Adrenal gland (tissue), 12 donors: ENCODE data around the gene ERBB4. TPM values are rescaled to one million over a fixed set of nuclear protein-coding genes. Genes with fewer than 3 reads are reported as not detected.

Experiments used
- DNase-seq, 7 donors: peaks; one replicate each; pipeline ENCODE4 v3.0.0-alpha.2; 2019 to 2020
- H3K27ac ChIP-seq, 5 donors: fragments of 200-600 bp; sonication (generic) in 4 of 5; 1 replicate in 3 of 5; 2 replicates in 2 of 5; pipeline versions ENCODE4 v1.5.1 to v1.8.0; 2016 to 2020; ENCODE audit warnings: mild to moderate bottlenecking in 1 of 5
- H3K27me3 ChIP-seq: fragments of 200-600 bp; 2 replicates; pipeline ENCODE4 v1.8.0; 2021
- H3K36me3 ChIP-seq, 2 donors: fragments of 200-600 bp; replicated peaks in 1 of 2; 1 replicate in 1 of 2; 2 replicates in 1 of 2; pipeline versions ENCODE4 v1.5.1 to v1.8.0; 2018 to 2022
- H3K4me1 ChIP-seq, 2 donors: fragments of 200-600 bp; replicated peaks in 1 of 2; 1 replicate in 1 of 2; 2 replicates in 1 of 2; pipeline versions ENCODE4 v1.5.1 to v1.8.0; 2018 to 2021
- H3K4me3 ChIP-seq, 4 donors: fragments of 200-600 bp; sonication (generic) in 3 of 4; one replicate each; pipeline ENCODE4 v1.5.1; 2016 to 2018
- H3K9me3 ChIP-seq, 3 donors: fragments of 200-600 bp; sonication (generic) in 1 of 3; replicated peaks in 1 of 3; 1 replicate in 2 of 3; 2 replicates in 1 of 3; pipeline versions ENCODE4 v1.5.1 to v1.8.0; 2016 to 2021
- CTCF ChIP-seq, 6 experiments: fragments of 450-650 bp in 4 of 6; fragments of 200-600 bp in 2 of 6; sonication (generic) in 1 of 6; IDR thresholded peaks; 1 replicate in 5 of 6; 2 replicates in 1 of 6; pipeline versions ENCODE4 v1.5.1 to v1.8.0; 2016 to 2021; ENCODE audit warnings: antibody characterized with exemption in 6 of 6, mild to moderate bottlenecking in 2 of 6, moderate library complexity in 1 of 6
- POLR2A ChIP-seq, 2 donors: fragments of 450-650 bp; IDR thresholded peaks; one replicate each; pipeline ENCODE4 v1.6.1; 2017; ENCODE audit warnings: antibody characterized with exemption in 2 of 2, mild to moderate bottlenecking in 2 of 2, moderate library complexity in 1 of 2
- WGBS, 4 donors: extraction: QIAGEN DNeasy Blood & Tissue Kit in 2 of 4; methylation state at CpG; one replicate each; pipeline versions ENCODE4 v1.1.5 to v1.1.7; 2013 to 2017; 5-methylcytosine and 5-hydroxymethylcytosine counted together
- intact Hi-C, 2 donors: fragments of 100-400 bp; cut with DNase I; formaldehyde crosslinking; loops; one replicate each; pipeline versions ENCODE4 v1.14.1 to v1.15.0; 2022 to 2023
- polyA plus RNA-seq, 3 donors: library from polyadenylated mRNA; stranded (reverse); fragments of 200-250 nt in 2 of 3; fragments of 350-450 nt in 1 of 3; fragmentation: Illumina TruSeq in 1 of 3; extraction: RNeasy Lipid Tissue Mini Kit (QIAGEN cat#74804) in 1 of 3; gene quantifications; one replicate each; pipeline ENCODE4 v1.2.3, GENCODE V29; 2013 to 2014
- total RNA-seq, 9 donors: library from RNA; depleted of rRNA in 4 of 9; stranded (reverse); fragments of >200 nt in 4 of 9; fragments of 120-200 nt in 1 of 9; fragmentation: NEBNext Ultra II Directional in 1 of 9; extraction: Animal tissue kit (Norgen Biotek cat#: 25700) in 1 of 9; gene quantifications; one replicate each; pipeline versions ENCODE4 v1.1.0 to v1.2.4, GENCODE V29; 2013 to 2023
- donor health status: healthy with polysubstance abuse.
- donor health status: Bipolar disorder and iron deficiency.
- donor health status: DM: yes; HTN: yes; CAD: no.
- donor health status: DM: no; HTN: no; CAD: no.
- donor health status: DM: no; HTN: no; CAD: no.
- donor health status: DM: yes; HTN: yes; CAD: no.

The ERBB4 gene
- total and polyA plus RNA-seq, 12 donors: 0.06 to 2.9 (median 0.49) TPM

GRCh38 chr2:211948932-211949331, 589.7 kb downstream of the ERBB4 start:
- H3K9me3 ChIP-seq: no peaks in the 10 kb centered on the region
- H3K27ac ChIP-seq: no peak overlapping the region
- no peak overlapping the region for H3K4me3 ChIP-seq
- no peak for DNase-seq
- no peaks in the 10 kb centered on the region for H3K27me3 ChIP-seq
- WGBS, 4 donors: 61 to 92% (median 69%) methylated on average over 2 of the region's 2 CpGs
- no peaks in the 10 kb centered on the region for H3K36me3 ChIP-seq
- intact Hi-C loops: no loop called here
- H3K4me1 ChIP-seq: no peaks in the 10 kb centered on the region
- no peak for TF ChIP-seq CTCF (IDR thresholded peaks at IDR 0.05)

GRCh38 chr2:211946960-211947359, 591.6 kb downstream of the ERBB4 start:
- Histone ChIP-seq H3K27ac (no peak overlapping the region), H3K9me3 (no peaks in the 10 kb centered on the region), H3K27me3 (no peaks in the 10 kb centered on the region), H3K4me1 (no peaks in the 10 kb centered on the region), H3K4me3 (no peak overlapping the region), H3K36me3 (no peaks in the 10 kb centered on the region)
- intact Hi-C loops: no loop called here
- 0 to 3% (median 0%) methylated on average over 1 of the region's 1 CpG for WGBS, 4 donors
- TF ChIP-seq POLR2A (IDR thresholded peaks at IDR 0.05) (no peak), CTCF (IDR thresholded peaks at IDR 0.05) (no peak)
- no peak for DNase-seq

- H3K9me3 ChIP-seq: no peaks in the 10 kb centered on the region
- no peak overlapping the region for H3K27ac ChIP-seq
- no peak for TF ChIP-seq CTCF (IDR thresholded peaks at IDR 0.05)
- no peak for TF ChIP-seq POLR2A (IDR thresholded peaks at IDR 0.05)
- no peaks in the 10 kb centered on the region for H3K36me3 ChIP-seq
- WGBS, 4 donors: 74 to 91% (median 84%) methylated on average over 1 of the region's 1 CpG
- no peak overlapping the region for H3K4me3 ChIP-seq
- no peak for DNase-seq
- intact Hi-C loops: no loop called here
- H3K4me1 ChIP-seq: no peaks in the 10 kb centered on the region
- no peaks in the 10 kb centered on the region for H3K27me3 ChIP-seq
Measured at GRCh38 chr2:211944572-211944971, 594.0 kb downstream of the ERBB4 start.

- H3K4me1 ChIP-seq: no peaks in the 10 kb centered on the region
- TF ChIP-seq CTCF (IDR thresholded peaks at IDR 0.05) (no peak), POLR2A (IDR thresholded peaks at IDR 0.05) (no peak)
- WGBS, 4 donors: 72 to 84% (median 76%) methylated on average over 2 of the region's 2 CpGs
- H3K4me3 ChIP-seq: no peak overlapping the region
- no peaks in the 10 kb centered on the region for H3K36me3 ChIP-seq
- no peaks in the 10 kb centered on the region for H3K27me3 ChIP-seq
- no peak overlapping the region for H3K27ac ChIP-seq
- H3K9me3 ChIP-seq: no peaks in the 10 kb centered on the region
- no peak for DNase-seq
- intact Hi-C loops: no loop called here
Measured at GRCh38 chr2:211942153-211942552, 596.4 kb downstream of the ERBB4 start.
